CD4-positive, alpha-beta T cell (primary cell): ENCODE measurements around the gene THUMPD2. TPM values are rescaled to one million over a fixed set of nuclear protein-coding genes. Genes with fewer than 3 reads are reported as not detected.

Experiments used
- ATAC-seq: fragments of 200-7000 bp; cut with Tn5 transposase; one replicate; pipeline ENCODE4 v1.10.0; 2022; ENCODE audit warnings: mild to moderate bottlenecking; ENCODE audit not compliant: poor library complexity
- CTCF ChIA-PET: fragments of 350-600 bp; sonication (Branson Sonifier 250); formaldehyde crosslinking; loops from one replicate; lab custom pipeline; 2021; ENCODE audit warnings: antibody characterized with exemption, inconsistent platforms; lab: Charles Lee
- POLR2A ChIA-PET: fragments of 350-600 bp; sonication (Branson Sonifier 250); formaldehyde crosslinking; loops from one replicate; lab custom pipeline; 2021; ENCODE audit warnings: antibody characterized with exemption, inconsistent platforms; lab: Charles Lee
- DNase-seq, 14 experiments: peaks; one replicate each; pipeline ENCODE4 v3.0.0-alpha.2; 2013 to 2020; ENCODE audit warnings: mixed read lengths in 2 of 14
- H3K27ac ChIP-seq, 2 donors: one replicate each; pipeline versions ENCODE4 v1.5.1 to v1.7.0; 2013; ENCODE audit warnings: low read length in 2 of 2, low read depth in 1 of 2, mild to moderate bottlenecking in 1 of 2
- H3K27me3 ChIP-seq, 2 experiments: 1 replicate in 1 of 2; 2 replicates in 1 of 2; pipeline versions ENCODE4 v1.6.1 to v1.7.0; 2013; ENCODE audit warnings: low read length in 2 of 2, control low read depth in 1 of 2, mild to moderate bottlenecking in 1 of 2, moderate library complexity in 1 of 2; ENCODE audit not compliant: insufficient read depth in 2 of 2, control insufficient read depth in 1 of 2
- H3K36me3 ChIP-seq: one replicate; pipeline ENCODE4 v1.6.1; 2013; ENCODE audit warnings: low read length, control low read depth; ENCODE audit not compliant: insufficient read depth
- H3K4me1 ChIP-seq: one replicate; pipeline ENCODE4 v1.6.1; 2013; ENCODE audit warnings: low read length, control low read depth; ENCODE audit not compliant: insufficient read depth
- H3K4me3 ChIP-seq: one replicate; pipeline ENCODE4 v1.5.1; 2013; ENCODE audit warnings: mild to moderate bottlenecking, low read length, moderate library complexity
- H3K9me3 ChIP-seq, 2 experiments: 1 replicate in 1 of 2; 2 replicates in 1 of 2; pipeline versions ENCODE4 v1.6.1 to v1.7.0; 2013; ENCODE audit warnings: low read length in 2 of 2, mild to moderate bottlenecking in 2 of 2, control low read depth in 1 of 2, moderate library complexity in 1 of 2; ENCODE audit not compliant: control insufficient read depth in 1 of 2, insufficient read depth in 1 of 2
- H3K27ac Mint-ChIP-seq: one replicate; pipeline ENCODE4 v1.8.0; 2020; ENCODE audit warnings: mixed read lengths
- H3K27me3 Mint-ChIP-seq: one replicate; pipeline ENCODE4 v1.8.0; 2021; ENCODE audit warnings: mixed read lengths
- H3K36me3 Mint-ChIP-seq: one replicate; pipeline ENCODE4 v1.8.0; 2021; ENCODE audit warnings: low read depth, mixed read lengths
- H3K4me1 Mint-ChIP-seq: one replicate; pipeline ENCODE4 v1.8.0; 2021; ENCODE audit warnings: low read depth, mixed read lengths
- H3K4me3 Mint-ChIP-seq: one replicate; pipeline ENCODE4 v1.8.0; 2020; ENCODE audit warnings: mild to moderate bottlenecking, mixed read lengths
- H3K9me3 Mint-ChIP-seq: one replicate; pipeline ENCODE4 v1.8.0; 2020; ENCODE audit warnings: mixed read lengths
- intact Hi-C, 2 experiments: fragments of 100-400 bp; cut with DNase I in 1 of 2; cut with micrococcal nuclease in 1 of 2; formaldehyde crosslinking; loops; one replicate each; pipeline versions ENCODE4 v1.15.1 to v1.9.0; 2023 to 2025; cut with DNase I, micrococcal nuclease
- total RNA-seq, 174 experiments: library from RNA in 2 of 174; stranded (reverse) in 2 of 174; gene quantifications; one replicate each; pipeline ENCODE4 v1.2.3 and lab custom pipeline; 2021 to 2026
- TF ChIP-seq, protein P1 (sequence below): fragments of 200-600 bp; IDR thresholded peaks from one replicate; pipeline ENCODE4 v1.8.0; 2022; ENCODE audit warnings: antibody characterized with exemption, mild to moderate bottlenecking

THUMPD2 gene
- total RNA-seq, 2 experiments from 2014 or later = 13.7 to 15.5 TPM

DNA sequence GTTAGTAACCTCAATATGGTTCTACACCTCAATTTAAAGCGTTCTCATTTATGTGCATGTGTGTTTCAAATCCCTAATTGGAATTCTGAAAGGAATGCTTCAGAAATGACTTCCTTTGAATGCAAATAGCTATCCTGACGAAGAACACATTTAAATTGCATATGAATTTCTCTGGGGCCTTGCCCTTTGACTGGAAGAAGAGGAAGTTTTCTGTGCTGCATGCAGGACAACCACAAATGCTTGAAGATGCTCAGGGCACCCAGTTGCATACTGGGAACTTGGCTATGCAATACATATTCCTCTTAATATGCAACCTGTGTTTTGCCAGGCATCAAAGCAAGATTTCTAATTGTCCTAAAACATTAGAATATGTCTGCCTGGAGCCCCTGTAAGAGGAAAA lies 58.1 kb downstream of the THUMPD2 start:
- TF ChIP-seq, protein P1, sequence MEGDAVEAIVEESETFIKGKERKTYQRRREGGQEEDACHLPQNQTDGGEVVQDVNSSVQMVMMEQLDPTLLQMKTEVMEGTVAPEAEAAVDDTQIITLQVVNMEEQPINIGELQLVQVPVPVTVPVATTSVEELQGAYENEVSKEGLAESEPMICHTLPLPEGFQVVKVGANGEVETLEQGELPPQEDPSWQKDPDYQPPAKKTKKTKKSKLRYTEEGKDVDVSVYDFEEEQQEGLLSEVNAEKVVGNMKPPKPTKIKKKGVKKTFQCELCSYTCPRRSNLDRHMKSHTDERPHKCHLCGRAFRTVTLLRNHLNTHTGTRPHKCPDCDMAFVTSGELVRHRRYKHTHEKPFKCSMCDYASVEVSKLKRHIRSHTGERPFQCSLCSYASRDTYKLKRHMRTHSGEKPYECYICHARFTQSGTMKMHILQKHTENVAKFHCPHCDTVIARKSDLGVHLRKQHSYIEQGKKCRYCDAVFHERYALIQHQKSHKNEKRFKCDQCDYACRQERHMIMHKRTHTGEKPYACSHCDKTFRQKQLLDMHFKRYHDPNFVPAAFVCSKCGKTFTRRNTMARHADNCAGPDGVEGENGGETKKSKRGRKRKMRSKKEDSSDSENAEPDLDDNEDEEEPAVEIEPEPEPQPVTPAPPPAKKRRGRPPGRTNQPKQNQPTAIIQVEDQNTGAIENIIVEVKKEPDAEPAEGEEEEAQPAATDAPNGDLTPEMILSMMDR = no peak
- Histone ChIP-seq H3K36me3 (no peaks in the 10 kb centered on the region), H3K27ac (no peak overlapping the region), H3K4me3 (no peak overlapping the region), H3K27me3 (no peaks in the 10 kb centered on the region), H3K4me1 (no peaks in the 10 kb centered on the region), H3K9me3 (no peaks in the 10 kb centered on the region)
- ATAC-seq = no peak
- ChIA-PET CTCF (no interaction called here), POLR2A (no interaction called here)
- intact Hi-C loops = no loop called here
- Mint-ChIP-seq H3K27me3 (peaks cover 14% of the 10 kb centered on the region), H3K4me3 (no peak overlapping the region), H3K9me3 (no peaks in the 10 kb centered on the region), H3K27ac (no peak overlapping the region), H3K36me3 (no peaks in the 10 kb centered on the region), H3K4me1 (no peaks in the 10 kb centered on the region)
- DNase-seq = no peak

GRCh38 chr2:39719317-39719716 lies 59.7 kb downstream of the THUMPD2 start:
- no peak overlapping the region for H3K27ac Mint-ChIP-seq
- CTCF ChIA-PET = no interaction called here
- no peaks in the 10 kb centered on the region for H3K9me3 Mint-ChIP-seq
- intact Hi-C loops = no loop called here
- no peaks in the 10 kb centered on the region for H3K4me1 Mint-ChIP-seq
- H3K27me3 ChIP-seq = no peaks in the 10 kb centered on the region
- H3K4me1 ChIP-seq = no peaks in the 10 kb centered on the region
- POLR2A ChIA-PET = no interaction called here
- TF ChIP-seq, protein P1 = no peak
- no peak overlapping the region for H3K4me3 Mint-ChIP-seq
- no peaks in the 10 kb centered on the region for H3K9me3 ChIP-seq
- no peak for ATAC-seq
- H3K36me3 ChIP-seq = no peaks in the 10 kb centered on the region
- no peaks in the 10 kb centered on the region for H3K36me3 Mint-ChIP-seq
- H3K27me3 Mint-ChIP-seq = peaks cover 14% of the 10 kb centered on the region
- no peak for DNase-seq
- H3K4me3 ChIP-seq = no peak overlapping the region
- no peak overlapping the region for H3K27ac ChIP-seq

DNA sequence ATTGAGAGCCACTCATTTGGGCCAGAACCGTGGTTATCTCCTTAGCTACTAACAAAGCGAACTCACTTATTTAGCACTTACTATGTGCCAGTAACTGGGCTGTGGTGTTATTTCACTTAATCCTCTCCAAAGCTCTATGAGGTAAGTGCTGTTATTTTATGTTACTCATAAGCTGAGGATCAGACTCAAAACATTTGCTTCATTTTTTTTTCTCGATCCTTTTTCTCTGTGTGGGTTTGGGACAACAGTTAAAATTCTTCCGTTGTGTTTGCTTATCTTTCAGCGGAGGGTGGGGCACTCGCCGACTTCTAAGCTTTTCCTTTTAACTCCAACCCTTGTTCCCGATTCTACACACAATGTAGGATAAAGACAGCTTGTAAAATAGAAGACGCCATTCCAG lies 60.6 kb downstream of the THUMPD2 start:
- Histone ChIP-seq H3K27ac (no peak overlapping the region), H3K4me3 (no peak overlapping the region), H3K9me3 (no peaks in the 10 kb centered on the region), H3K4me1 (no peaks in the 10 kb centered on the region), H3K27me3 (no peaks in the 10 kb centered on the region), H3K36me3 (no peaks in the 10 kb centered on the region)
- Mint-ChIP-seq H3K4me3 (no peak overlapping the region), H3K27me3 (peaks cover 14% of the 10 kb centered on the region), H3K27ac (no peak overlapping the region), H3K36me3 (no peaks in the 10 kb centered on the region), H3K9me3 (no peaks in the 10 kb centered on the region), H3K4me1 (no peaks in the 10 kb centered on the region)
- ATAC-seq (no peak), DNase-seq (no peak)
- POLR2A ChIA-PET = no interaction called here
- TF ChIP-seq, protein P1 = no peak
- CTCF ChIA-PET = interaction anchor here (0.5 kb wide), 1 partner anchor 573 kb away, joined by 3 read pairs; no protein-coding TSS in a partner anchor
- intact Hi-C loops = no loop called here
